Skeletal muscle cell (primary cell): ENCODE measurements around the gene TSPAN9.

Source experiments
- DNase-seq: peaks from one replicate; pipeline ENCODE4 v3.0.0-alpha.2; 2010; ENCODE audit warnings: low read depth
- H3K4me3 ChIP-seq: 2 replicates; pipeline ENCODE4 v1.5.1; 2011; ENCODE audit warnings: low read depth, mild to moderate bottlenecking, control low read depth, low read length, moderate library complexity

TSPAN9 gene

DNA sequence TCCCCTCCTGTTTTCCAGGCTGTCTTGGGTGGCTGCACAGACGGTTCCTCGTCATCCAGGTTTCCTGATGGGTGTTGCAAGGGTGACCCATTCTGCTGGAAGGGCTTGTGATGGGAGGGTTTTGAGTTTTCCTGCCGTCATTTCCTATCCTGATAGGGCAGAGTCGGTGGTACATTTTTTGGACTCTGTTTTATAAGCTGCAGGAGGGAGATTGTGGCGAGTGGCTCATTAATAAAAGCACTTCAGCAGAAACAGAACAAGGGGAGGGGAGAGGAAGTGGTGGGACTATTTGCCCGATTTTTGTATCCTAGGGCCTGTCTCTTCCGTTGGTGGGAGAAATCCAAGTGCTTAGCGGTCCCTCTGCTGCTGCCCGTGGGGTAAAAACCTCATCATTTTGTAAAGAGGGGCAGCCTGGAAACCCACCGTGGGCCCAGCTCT lies 40.0 kb downstream of the TSPAN9 start:
- peak; percentile 47 for DNase-seq
- H3K4me3 ChIP-seq = no peak overlapping the region

DNA sequence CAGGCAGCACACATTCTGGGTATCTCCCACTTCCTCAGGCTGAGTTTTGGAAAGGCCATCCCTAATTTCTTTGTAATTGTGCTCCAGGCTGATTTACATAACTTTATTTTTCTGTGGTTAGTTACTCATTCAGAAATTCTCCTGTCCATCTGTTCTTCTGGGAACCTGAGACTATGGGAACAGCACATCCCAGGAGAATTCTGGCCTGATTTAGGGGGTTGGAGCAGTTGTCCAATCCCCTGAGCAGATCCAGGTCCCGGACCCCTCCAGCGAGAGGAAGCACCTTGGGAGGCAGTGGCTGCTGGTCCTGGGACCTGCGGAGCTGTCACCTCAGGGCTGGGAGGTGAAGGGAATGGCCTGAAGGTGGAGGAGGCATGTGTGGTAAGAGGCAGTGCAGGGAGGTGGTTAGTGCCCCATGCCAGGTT lies 40.4 kb downstream of the TSPAN9 start:
- no peak overlapping the region for H3K4me3 ChIP-seq
- peak; percentile 68 for DNase-seq

DNA sequence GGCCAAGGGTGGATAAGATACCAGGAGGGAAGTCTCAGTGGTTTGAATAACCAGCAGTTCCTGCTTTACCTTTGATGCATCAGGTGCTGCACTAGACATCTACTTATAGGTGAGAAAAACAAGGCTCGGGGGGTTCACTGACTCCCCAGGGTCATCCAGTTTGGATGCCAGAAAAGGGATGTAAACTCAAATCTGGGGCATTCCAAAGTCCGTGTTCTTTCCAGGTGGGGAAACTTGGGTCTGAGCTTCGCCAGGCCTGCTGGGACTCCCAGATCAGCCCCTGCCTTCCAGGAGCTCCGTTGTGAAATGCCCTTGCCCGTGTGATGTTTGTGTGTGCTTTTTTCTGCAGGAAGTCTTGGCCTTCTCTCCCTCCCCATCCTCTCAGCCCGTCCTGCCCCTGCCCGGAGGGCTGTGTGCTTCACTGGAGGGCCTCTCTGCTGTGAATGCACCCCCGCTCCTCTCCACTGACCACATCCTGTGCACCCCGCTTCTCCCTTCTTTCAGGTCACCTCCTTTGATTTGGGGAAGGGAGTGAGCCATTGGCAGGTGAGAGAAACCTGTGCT lies 42.1 kb downstream of the TSPAN9 start:
- DNase-seq = no peak
- H3K4me3 ChIP-seq = no peak overlapping the region

DNA sequence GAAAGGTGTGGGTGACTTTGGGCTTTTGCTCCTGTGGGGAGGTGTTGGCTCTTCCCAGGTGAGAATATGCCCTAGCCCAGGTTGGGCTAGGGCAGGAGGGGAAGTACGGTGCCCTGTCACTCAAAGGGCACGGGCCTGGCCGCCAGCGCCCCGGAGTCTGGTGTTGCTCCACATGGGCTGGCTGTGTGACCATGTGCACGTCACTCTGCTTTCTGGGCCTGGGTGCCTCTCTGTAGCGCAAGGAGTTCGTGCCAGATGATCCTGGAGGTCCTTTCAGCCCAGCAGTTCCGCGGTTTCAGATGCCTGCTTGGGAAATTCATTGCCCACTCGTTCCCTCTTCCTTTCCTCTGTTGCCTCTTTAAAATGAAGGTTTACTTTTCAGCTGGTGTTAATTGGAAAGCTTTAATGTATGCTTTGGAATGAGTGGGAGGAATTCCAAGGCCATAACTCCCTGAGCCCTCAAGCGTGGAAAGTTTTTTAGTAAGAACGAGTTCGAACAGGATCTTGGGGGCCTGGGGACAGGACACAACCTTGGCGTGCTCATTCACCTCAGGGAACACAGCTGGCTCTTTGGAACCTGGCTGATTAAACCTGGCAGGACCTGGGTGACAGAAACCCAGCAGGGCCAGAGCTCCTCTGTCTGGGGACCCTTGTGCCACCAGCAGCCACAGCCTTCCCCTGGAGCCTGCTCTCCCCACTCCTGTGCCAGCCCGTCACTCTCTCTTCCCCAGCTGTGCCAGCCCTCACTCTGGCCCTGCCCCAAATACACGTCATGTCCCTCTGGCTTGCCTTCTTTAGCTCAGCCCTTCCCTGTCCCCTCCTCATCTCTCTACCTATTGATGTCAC lies 42.8 kb downstream of the TSPAN9 start:
- DNase-seq = peak; percentile 47
- H3K4me3 ChIP-seq = no peak overlapping the region

DNA sequence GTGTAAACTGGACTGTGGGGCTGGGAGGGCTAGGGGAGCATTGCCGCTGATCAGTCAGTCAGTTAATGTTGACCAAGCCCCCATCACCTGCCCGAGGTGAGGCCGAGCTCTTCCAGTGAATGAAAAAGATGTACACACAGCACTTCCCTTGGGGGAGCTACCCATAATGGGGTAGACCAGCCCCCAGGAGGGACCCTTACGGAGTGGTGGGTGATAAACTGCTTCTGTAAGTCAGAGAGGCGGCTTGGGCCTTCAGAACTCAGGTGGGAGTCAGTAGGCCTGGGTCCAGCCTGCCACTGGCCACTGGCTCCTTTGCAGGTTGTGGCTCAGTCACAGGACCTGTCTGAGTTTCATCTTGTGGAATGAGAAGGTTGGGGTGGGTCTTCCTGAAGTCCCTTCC lies 43.5 kb downstream of the TSPAN9 start:
- DNase-seq = no peak
- H3K4me3 ChIP-seq = no peak overlapping the region

DNA sequence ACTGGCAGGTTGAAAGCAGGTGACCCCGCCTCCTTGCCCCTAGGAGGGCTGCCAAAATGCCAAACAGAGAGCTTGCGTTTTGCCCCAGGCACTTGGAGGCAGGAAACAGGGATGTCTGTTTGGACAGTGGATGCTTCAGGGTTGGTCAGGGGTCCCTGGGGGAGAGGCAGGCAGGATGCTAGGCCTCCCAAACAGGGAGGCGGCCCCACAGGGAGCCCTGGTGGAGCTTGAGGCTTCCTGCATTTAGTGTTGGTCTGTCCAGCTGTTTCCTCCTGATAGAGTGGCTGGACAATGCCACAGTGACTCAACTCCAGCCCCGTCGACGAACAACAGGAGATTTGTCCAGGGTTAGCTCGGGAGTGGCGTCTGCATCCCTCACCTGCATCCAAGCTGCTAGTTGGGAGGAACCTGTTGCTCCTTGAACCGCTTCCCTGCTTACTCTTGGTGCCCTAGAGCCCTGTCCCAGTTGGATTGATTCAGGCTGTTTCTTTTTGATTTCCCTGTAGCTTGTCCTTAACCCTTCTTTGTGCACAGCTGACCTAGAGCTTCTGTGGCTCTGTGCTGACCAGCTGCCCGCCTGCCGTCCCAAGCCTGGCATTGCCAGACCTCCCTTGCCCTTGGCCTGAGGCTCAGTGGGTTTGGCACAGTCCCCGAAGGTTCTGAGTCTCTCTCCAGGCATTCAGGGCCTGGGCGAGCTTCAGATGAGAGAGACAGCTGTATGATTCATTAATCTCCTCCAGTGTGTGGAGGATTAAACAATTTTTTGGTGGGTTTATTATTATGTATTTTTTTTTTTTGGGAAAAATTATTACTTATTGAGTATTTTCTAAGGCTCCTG lies 45.9 kb downstream of the TSPAN9 start:
- DNase-seq = peak; percentile 49

DNA sequence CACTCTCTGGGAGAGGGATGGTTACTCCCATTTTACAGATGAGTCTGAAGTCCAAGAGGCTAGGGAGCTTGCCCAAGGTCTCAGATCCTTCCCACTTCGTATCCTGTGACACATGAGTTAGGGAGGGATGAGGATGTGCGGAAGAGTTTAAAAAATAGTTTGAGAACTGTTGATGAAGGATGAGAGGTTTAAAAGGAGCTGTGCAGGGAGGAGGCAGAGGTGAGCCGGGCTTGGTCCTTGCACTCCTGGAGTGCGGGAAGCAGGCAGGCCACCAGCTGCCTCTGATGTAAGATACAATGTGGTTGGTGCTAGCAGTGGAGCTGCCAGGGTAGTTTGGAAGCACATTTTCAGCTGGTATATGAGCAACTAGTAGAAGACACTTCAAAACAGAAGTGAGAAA lies 46.5 kb downstream of the TSPAN9 start:
- no peak for DNase-seq
- no peak overlapping the region for H3K4me3 ChIP-seq

More for the DNA sequence above, 45.9 kb downstream of the TSPAN9 start:
- H3K4me3 ChIP-seq = no peak overlapping the region

DNA sequence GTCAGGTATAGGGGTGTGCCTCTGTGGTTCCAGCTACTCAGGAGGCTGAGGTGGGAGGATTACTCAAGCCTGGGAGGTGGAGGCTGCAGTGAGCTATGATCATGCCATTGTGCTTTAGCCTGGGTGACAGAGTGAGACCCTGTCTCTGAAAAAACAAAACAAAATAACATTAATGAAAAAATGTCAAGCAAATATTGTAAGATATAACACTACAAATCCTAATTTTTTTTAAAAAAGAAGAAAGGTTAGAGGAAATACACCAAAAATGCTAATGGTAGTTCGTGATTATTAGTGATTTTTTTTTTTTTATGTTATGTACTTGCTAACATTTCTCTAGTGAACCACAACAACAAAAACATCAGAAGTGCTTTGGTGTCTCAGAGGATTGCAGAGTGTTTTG lies 47.7 kb downstream of the TSPAN9 start:
- no peak for DNase-seq

DNA sequence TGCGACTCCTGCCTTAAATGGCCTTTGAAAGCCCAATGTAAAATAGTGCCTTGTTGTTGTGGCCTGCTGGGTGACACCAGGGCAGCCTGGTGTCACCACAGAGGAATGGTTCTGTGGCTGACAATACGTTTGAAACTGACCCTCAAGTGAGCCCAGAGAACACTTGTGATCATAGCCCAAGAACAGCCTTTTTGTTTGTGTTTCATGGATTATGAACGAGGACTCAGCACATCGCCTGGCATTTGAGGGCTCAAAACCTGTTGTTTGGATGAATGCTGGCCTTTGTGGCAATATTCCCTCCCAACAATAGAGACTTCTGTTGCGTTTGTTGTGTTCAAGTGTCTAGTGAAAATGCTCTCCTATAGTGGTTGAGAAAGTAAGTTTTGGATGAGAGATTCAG lies 48.5 kb downstream of the TSPAN9 start:
- DNase-seq = no peak
- no peak overlapping the region for H3K4me3 ChIP-seq

More for the DNA sequence above, 47.7 kb downstream of the TSPAN9 start:
- no peak overlapping the region for H3K4me3 ChIP-seq

DNA sequence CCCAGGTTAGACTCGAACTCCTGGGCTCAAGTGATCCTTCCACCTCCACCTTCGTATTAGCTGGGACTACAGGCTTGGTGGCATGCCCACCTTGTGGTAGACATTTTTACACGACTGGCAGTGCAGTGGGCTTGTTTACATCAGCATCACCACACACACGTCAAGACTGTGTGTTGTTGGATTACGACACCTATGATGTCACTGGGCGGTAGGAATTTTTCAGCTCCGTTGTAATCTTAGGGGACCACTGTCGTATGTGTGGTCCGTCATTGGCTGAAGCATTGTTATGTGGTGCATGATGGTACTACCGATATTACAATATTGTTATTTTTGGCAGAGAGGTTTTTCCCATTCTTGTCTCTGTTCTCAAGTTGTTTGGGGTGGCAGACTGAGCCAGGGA lies 50.7 kb downstream of the TSPAN9 start:
- DNase-seq = no peak
- no peak overlapping the region for H3K4me3 ChIP-seq

DNA sequence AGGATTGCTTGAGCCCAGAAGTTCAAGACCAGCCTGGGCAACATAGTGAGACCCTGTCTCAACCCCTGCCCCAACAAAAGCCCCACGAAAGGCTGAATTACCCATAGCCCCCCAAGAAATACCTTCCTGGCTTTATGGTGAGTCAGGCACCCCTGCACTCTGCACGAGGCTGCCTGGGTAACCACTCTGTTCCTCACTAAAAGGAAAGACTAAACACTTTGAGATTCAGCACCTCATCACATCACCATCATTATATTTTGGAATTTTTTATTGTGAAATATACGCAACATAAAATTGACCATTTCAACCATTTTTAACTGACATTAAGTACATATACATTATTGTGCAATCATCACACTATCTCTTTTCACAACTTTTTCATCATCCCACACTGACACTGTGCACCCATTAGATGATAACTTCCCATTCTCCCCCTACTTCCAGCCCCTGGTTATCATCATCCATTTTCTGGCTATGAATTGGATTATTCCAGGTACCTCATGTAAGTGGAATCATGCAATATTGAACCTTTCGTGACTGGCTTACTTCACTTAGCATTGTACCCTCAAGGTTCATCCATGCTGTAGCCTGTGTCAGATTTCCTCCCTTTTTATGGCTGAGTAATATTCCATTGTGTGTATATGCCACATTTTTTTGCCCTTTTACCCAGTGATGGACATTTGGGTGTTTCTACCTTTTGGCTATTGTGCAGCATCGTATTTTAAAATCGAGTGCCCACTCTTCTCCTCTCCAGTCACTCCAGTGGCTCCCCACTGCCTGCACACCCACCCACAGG lies 51.5 kb downstream of the TSPAN9 start:
- no peak overlapping the region for H3K4me3 ChIP-seq
- no peak for DNase-seq

DNA sequence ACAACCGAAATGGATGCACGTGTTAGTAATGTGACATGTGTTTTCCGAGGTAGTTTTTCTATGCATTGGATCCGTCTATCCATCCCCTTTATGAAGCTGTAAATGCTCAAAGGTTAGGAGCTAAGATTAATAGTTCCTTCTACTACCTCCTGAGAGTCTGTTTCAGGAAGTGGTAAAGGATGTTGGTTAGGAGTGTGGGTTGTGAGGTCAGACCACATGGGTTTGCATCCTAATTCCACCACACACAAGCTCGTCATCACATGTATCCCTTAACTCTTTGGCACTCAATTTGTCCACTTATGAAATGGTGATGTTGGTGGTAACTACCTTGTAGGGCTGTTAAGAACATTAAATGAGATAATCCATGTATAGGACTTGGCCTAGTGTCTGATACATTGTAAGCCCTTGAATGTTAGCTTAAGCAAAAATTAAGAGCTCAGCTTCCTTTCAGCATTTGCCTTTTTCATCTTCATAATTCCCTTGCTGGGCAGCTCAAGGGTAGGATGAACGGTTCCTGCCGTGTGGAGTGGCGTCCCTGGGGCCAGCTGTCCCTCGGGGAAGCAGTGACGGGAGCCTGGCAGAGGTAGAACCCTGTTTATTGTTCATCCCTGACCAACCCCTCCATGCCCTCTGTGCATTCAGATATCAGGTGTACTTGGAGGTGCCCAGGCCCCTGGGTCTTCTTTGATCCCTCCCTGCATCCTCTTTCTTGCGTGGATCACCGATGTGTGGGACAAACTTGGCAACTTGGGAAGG lies 52.3 kb downstream of the TSPAN9 start:
- no peak overlapping the region for H3K4me3 ChIP-seq
- peak; percentile 79 for DNase-seq

DNA sequence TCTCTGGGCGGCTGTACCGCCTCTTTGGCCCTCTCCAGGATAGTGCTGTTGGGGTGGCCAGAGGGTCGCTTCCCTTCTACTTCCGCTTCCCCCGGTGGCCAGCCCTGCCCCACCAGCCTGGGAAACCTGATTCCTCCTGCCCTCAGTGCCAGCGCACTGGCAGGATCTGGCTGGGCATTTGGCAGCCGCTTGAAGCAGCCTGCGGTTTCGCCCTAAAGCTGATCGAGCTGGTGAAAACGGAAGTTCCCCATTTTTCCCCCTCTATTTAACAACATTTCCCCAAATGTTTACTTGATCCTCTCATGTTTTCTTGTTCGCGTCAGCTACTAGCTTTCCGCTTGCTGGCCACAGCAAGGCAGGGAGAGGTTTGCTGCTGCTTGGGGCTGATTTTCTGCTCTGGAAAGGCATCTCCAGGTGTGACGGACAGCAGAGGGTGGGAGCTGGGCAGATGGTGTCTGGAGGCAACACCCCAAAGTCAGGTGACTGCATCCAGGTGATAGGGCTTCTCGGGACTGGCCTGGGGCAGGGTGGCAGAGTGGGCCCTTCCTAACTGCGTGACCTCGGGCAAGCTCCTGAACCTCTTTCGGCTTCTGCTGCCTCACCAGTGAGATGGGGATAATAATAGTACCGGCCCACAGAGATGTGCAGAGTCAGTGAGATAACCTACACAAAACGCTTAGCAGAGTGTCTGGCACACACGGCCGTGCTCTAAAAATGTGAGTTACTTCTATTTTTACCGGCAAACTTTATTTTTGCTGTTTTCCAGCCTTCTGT lies 53.1 kb downstream of the TSPAN9 start:
- no peak for DNase-seq
- no peak overlapping the region for H3K4me3 ChIP-seq

DNA sequence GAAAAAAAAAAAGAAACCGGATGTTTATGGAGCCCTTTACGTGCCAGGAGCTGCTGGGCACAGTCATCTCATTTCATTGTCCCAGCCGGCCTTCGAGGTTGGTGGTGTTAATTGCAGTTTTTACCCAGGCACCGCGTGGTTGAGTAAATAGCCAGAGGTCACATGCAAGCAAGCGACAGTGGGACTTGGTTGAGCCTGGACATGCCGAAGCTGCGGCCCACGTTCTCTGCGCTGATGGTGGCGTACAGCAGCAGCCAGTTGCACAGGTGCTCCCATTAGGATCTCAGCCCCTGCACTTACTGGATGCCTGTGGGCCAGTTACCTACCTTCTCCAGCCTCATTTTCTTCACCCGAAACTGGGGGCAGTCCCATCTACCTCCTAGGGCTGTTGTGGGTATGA lies 54.0 kb downstream of the TSPAN9 start:
- no peak overlapping the region for H3K4me3 ChIP-seq
- DNase-seq = no peak

DNA sequence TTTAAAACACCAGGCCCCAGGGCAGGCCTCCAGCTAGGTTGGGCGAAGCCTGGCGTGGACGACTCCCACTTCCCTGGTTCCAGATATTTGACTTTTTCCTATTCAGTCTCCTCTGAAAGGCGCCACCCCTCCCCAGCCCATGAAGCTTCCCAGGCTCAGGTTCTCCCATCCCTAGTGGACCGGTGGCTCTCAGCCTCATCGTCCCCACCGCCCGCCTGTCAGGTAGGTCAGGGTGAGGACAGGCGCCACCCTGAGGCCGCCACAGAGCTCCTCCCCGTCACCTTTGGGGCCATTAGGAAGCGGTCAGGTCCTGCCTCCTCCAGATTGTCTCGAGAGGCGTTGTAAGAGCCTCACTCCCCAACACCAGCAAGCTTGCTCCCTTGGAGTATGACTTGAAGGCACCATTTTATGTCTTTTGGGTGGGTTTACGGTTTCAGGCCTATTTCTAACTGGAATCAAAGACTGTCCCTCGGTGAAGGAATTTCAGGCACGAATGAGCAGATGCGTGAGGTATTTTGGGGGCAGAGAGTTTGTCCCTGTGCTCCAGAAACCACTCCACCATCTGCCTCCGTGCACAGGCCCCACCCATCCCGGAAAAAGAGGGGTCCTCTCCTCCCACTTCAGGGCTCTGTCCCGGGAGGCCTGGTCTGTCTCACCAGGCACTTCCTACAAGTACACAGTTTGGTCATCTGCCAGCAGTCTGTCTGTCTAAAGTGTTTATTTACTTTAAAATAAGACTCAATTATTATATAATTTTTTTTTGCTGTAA lies 55.6 kb downstream of the TSPAN9 start:
- H3K4me3 ChIP-seq = no peak overlapping the region
- DNase-seq = peak; percentile 38

DNA sequence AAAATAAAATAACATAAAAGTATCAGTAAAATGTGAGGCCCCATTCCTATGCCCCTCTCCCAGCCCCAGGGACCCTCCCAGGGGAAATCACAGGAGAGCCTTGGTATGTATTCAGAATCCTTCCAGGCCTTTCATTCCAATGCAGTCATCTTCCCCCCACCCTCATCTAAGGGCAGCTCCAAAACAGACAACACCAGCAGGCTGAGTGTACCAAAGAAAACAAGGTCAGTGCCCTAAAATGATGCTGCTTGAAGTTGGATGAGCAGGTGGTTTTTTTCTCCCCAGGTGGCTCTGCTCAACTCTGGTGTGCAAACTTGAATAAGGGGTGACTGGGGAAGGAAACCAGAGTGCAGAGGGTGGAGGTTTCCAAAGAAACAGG lies 56.2 kb downstream of the TSPAN9 start:
- H3K4me3 ChIP-seq = no peak overlapping the region
- DNase-seq = no peak

DNA sequence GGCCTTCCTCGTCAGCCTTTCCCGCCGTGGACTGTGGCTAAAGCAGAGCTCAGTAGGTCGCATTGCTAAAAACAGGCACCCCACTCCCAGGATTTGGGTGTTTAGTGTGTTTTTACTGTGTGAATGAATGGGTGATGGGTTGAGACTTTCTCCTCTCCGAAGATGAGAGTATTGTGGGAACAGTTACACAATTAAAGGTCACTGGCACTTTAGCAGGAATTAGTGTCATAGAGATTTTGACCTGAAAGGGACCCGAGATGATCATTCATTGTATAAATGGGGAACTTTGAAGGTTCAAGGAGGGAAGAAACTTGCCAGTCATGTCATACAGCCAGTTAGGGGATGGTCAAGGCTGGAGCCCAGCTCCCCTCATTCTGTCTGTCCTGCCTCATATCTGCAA lies 56.9 kb downstream of the TSPAN9 start:
- no peak overlapping the region for H3K4me3 ChIP-seq
- DNase-seq = no peak
